GM21528 (cell line): Measurements from ENCODE around the gene RRM2.
"Not testable (repeated sequence)": the region's sequence is repeated elsewhere in the genome, so short reads cannot be mapped to it uniquely, and the experiment has no call there.

Experiments
- ATAC-seq: cut with Tn5 transposase; IDR thresholded peaks from one replicate; pipeline ENCODE4 v1.9.1; 2021; ENCODE audit warnings: mild to moderate bottlenecking, moderate library complexity; ENCODE audit not compliant: unreplicated experiment, low FRiP score

Gene RRM2

GRCh38 chr2:10089565-10090190, 32.9 kb upstream of the RRM2 start:
- ATAC-seq: no peak

GRCh38 chr2:10091182-10091888, 31.2 kb upstream of the RRM2 start:
- ATAC-seq: peak; percentile 49

GRCh38 chr2:10091889-10092244, 30.7 kb upstream of the RRM2 start:
- not testable (repeated sequence) for ATAC-seq

GRCh38 chr2:10094271-10094814, 28.2 kb upstream of the RRM2 start:
- ATAC-seq: no peak

- no peak for ATAC-seq
Observed at GRCh38 chr2:10095175-10095574, 27.4 kb upstream of the RRM2 start.

- no peak for ATAC-seq
Observed at GRCh38 chr2:10096641-10097040, 25.9 kb upstream of the RRM2 start.

GRCh38 chr2:10097352-10098148, 25.0 kb upstream of the RRM2 start:
- ATAC-seq: no peak

GRCh38 chr2:10101491-10101890, 21.0 kb upstream of the RRM2 start:
- ATAC-seq: no peak

- no peak for ATAC-seq
Observed at GRCh38 chr2:10103179-10103578, 19.4 kb upstream of the RRM2 start.

GRCh38 chr2:10104906-10105305, 17.6 kb upstream of the RRM2 start:
- ATAC-seq: not testable (repeated sequence)

- ATAC-seq: no peak
Observed at GRCh38 chr2:10109311-10109710, 13.2 kb upstream of the RRM2 start.

GRCh38 chr2:10119027-10119325, 3.6 kb upstream of the RRM2 start:
- no peak for ATAC-seq

GRCh38 chr2:10119601-10120157, 2.9 kb upstream of the RRM2 start:
- no peak for ATAC-seq

GRCh38 chr2:10120158-10120876, 2.2 kb upstream of the RRM2 start:
- ATAC-seq: peak; percentile 58

- ATAC-seq: no peak
Observed at GRCh38 chr2:10120877-10121574, 1.5 kb upstream of the RRM2 start.

GRCh38 chr2:10123281-10123680, 742 bp downstream of the RRM2 start:
- no peak for ATAC-seq

GRCh38 chr2:10124538-10125045, 2.1 kb downstream of the RRM2 start:
- no peak for ATAC-seq

- no peak for ATAC-seq
Observed at GRCh38 chr2:10125842-10126631, 3.5 kb downstream of the RRM2 start.

- ATAC-seq: no peak
Observed at GRCh38 chr2:10126632-10127026, 4.1 kb downstream of the RRM2 start.
